HepG2 (cell line): ENCODE measurements around the gene CNNM2. TPM values are rescaled to one million over a fixed set of nuclear protein-coding genes. Genes with fewer than 3 reads are reported as not detected.

ENCODE experiments used
- ATAC-seq: fragments of 200-7000 bp; cut with Tn5 transposase; 3 replicates; pipeline ENCODE4 v1.9.1; 2020; ENCODE audit warnings: mild to moderate bottlenecking, moderate library complexity
- BruUV-seq: library from RNA; stranded (reverse); fragments of 400-500 nt; replicated peaks from 2 replicates; lab custom pipeline; 2021; lab: Mats Ljungman, UMichigan
- CTCF ChIA-PET: fragments of 300-600 bp; formaldehyde crosslinking; extraction: SDS; loops from one replicate; lab custom pipeline; 2021; ENCODE audit warnings: low total read pairs, inconsistent platforms, low intra/inter-chr PET ratio; lab: Yijun Ruan, JAX
- POLR2A ChIA-PET: fragments of 350-600 bp; sonication (Branson Sonifier 250); formaldehyde crosslinking; loops from one replicate; lab custom pipeline; 2020; ENCODE audit warnings: antibody characterized with exemption, inconsistent platforms; lab: Yijun Ruan, JAX
- DNase-seq: peaks from one replicate; pipeline ENCODE4 v3.0.0-alpha.2; 2015; ENCODE audit warnings: low spot score
- FAIRE-seq: peaks from 3 replicates; lab custom pipeline; 2011; peaks lifted over from hg19 to GRCh38; lab: Jason Lieb, UNC
- H2AFZ ChIP-seq: one replicate; pipeline ENCODE4 v1.6.1; 2011; ENCODE audit warnings: low read length, inconsistent platforms
- H3K27ac ChIP-seq: fragments of 300-600 bp; 3 replicates; pipeline ENCODE4 v1.8.0; 2011; ENCODE audit warnings: mixed run types, mild to moderate bottlenecking, mixed read lengths, low read length, inconsistent platforms; ENCODE audit not compliant: insufficient read depth; ENCODE audit errors: extremely low read length
- H3K27me3 ChIP-seq, 2 experiments: fragments of 200-600 bp in 1 of 2; 2 replicates in 1 of 2; 3 replicates in 1 of 2; pipeline versions ENCODE4 v1.6.0 to v1.8.0; 2011; ENCODE audit warnings: low read length in 2 of 2, mild to moderate bottlenecking in 2 of 2, moderate library complexity in 2 of 2, inconsistent platforms in 1 of 2; ENCODE audit not compliant: insufficient read depth in 2 of 2, control insufficient read depth in 1 of 2
- H3K36me3 ChIP-seq, 2 experiments: fragments of 200-600 bp in 1 of 2; replicated peaks in 1 of 2; 2 replicates in 1 of 2; 3 replicates in 1 of 2; pipeline versions ENCODE4 v1.5.1 to v1.8.0; 2011; ENCODE audit warnings: low read length in 2 of 2, inconsistent platforms in 1 of 2; ENCODE audit not compliant: insufficient read depth in 2 of 2, control insufficient read depth in 1 of 2
- H3K4me1 ChIP-seq: 2 replicates; pipeline ENCODE4 v1.5.1; 2012; ENCODE audit warnings: low read length, inconsistent platforms; ENCODE audit not compliant: insufficient read depth
- H3K4me2 ChIP-seq: 2 replicates; pipeline ENCODE4 v1.6.0; 2011; ENCODE audit warnings: low read depth, low read length, inconsistent platforms
- H3K4me3 ChIP-seq, 3 experiments: fragments of 200-600 bp in 1 of 3; sonication (generic), shearing (Covaris generic) in 1 of 3; replicated peaks in 1 of 3; 2 replicates each; pipeline ENCODE4 v1.5.1; 2011 to 2016; ENCODE audit warnings: low read length in 3 of 3, inconsistent platforms in 2 of 3, low read depth in 2 of 3, mild to moderate bottlenecking in 2 of 3, control low read depth in 1 of 3, mixed read lengths in 1 of 3; ENCODE audit not compliant: insufficient read depth in 1 of 3
- H3K79me2 ChIP-seq: one replicate; pipeline ENCODE4 v1.6.1; 2011; ENCODE audit warnings: low read length, inconsistent platforms; ENCODE audit not compliant: insufficient read depth
- H3K9ac ChIP-seq: 2 replicates; pipeline ENCODE4 v1.6.0; 2011; ENCODE audit warnings: mild to moderate bottlenecking, low read depth, low read length, inconsistent platforms; ENCODE audit not compliant: insufficient read depth
- H3K9me3 ChIP-seq: 2 replicates; pipeline ENCODE4 v1.5.1; 2012; ENCODE audit warnings: mild to moderate bottlenecking, low read length
- H4K20me1 ChIP-seq: 2 replicates; pipeline ENCODE4 v1.6.0; 2011; ENCODE audit warnings: inconsistent platforms, mild to moderate bottlenecking, low read length, moderate library complexity; ENCODE audit not compliant: insufficient read depth
- CEBPZ ChIP-seq: IDR thresholded peaks from 2 replicates; pipeline ENCODE4 v1.6.1; 2012; ENCODE audit warnings: low read length, improper control_type of control experiment
- CERS6 ChIP-seq: sonication (generic); formaldehyde crosslinking; IDR thresholded peaks from 2 replicates; pipeline ENCODE4 v1.5.0; 2020; ENCODE audit warnings: missing genetic modification reagents
- CHCHD3 ChIP-seq: sonication (generic); formaldehyde crosslinking; IDR thresholded peaks from 2 replicates; pipeline ENCODE4 v1.8.0; 2022; ENCODE audit warnings: mild to moderate bottlenecking, missing genetic modification reagents, moderate library complexity
- GATA4 ChIP-seq: sonication (generic); IDR thresholded peaks from 2 replicates; pipeline ENCODE4 v1.6.1; 2016; ENCODE audit warnings: antibody characterized with exemption, low read depth, borderline replicate concordance
- MEF2D ChIP-seq: sonication (generic); formaldehyde crosslinking; IDR thresholded peaks from 2 replicates; pipeline ENCODE4 v1.5.1; 2020; ENCODE audit warnings: mild to moderate bottlenecking, missing genetic modification reagents
- ONECUT2 ChIP-seq: sonication (generic); formaldehyde crosslinking; IDR thresholded peaks from 2 replicates; pipeline ENCODE4 v1.4.0; 2020; ENCODE audit warnings: missing genetic modification reagents
- SIX1 ChIP-seq: sonication (generic); formaldehyde crosslinking; IDR thresholded peaks from 2 replicates; pipeline ENCODE4 v1.4.0; 2020; ENCODE audit warnings: missing genetic modification reagents, borderline replicate concordance
- WGBS: methylation state at CpG from one replicate; pipeline ENCODE4 v1.1.6; 2017; ENCODE audit warnings: low lambda C conversion rate; 5-methylcytosine and 5-hydroxymethylcytosine counted together
- in situ Hi-C: cut with HindIII; loops from 2 replicates; pipeline ENCODE4 v1.10.0; 2017; ENCODE audit warnings: low pct_unique_long_range_greater_than_20kb; ENCODE audit not compliant: extremely low pct_ligation_motif_present
- intact Hi-C: fragments of 100-400 bp; cut with micrococcal nuclease; formaldehyde crosslinking; loops from one replicate; pipeline ENCODE4 v1.10.0; 2022; ENCODE audit not compliant: unreplicated experiment
- polyA plus RNA-seq, 8 experiments: library from polyadenylated mRNA; depleted of rRNA in 3 of 8; stranded (reverse) in 7 of 8; unstranded in 1 of 8; fragments of >200 nt; fragmentation: Illumina TruSeq in 4 of 8; extraction: Trizol in 4 of 8; gene quantifications; 2 replicates each; pipeline versions ENCODE4 v1.2.1 to v1.2.3, GENCODE V29; 2011 to 2016; ENCODE audit warnings: low read depth in 4 of 8, missing spikeins in 1 of 8, mixed read lengths in 1 of 8; ENCODE audit not compliant: insufficient read depth in 1 of 8
- total RNA-seq, 5 experiments: library from RNA; depleted of rRNA; stranded (reverse); fragments of >200 nt; fragmentation: Illumina TruSeq; extraction: Trizol; gene quantifications; 2 replicates each; pipeline ENCODE4 v1.2.3, GENCODE V29; 2016; ENCODE audit warnings: low read depth in 1 of 5
- TF ChIP-seq, protein P1 (sequence below): sonication (generic); formaldehyde crosslinking; IDR thresholded peaks from 2 replicates; pipeline ENCODE4 v1.4.0; 2020; ENCODE audit warnings: missing genetic modification reagents, borderline replicate concordance
- TF ChIP-seq, protein P2 (sequence below), 2 experiments: sonication (generic) in 1 of 2; formaldehyde crosslinking in 1 of 2; IDR thresholded peaks; 2 replicates each; pipeline versions ENCODE4 v1.6.1 to v1.9.0; 2014 to 2022; ENCODE audit warnings: antibody characterized with exemption in 1 of 2, borderline replicate concordance in 1 of 2, inconsistent platforms in 1 of 2, low read depth in 1 of 2, missing genetic modification reagents in 1 of 2

Gene CNNM2
- total and polyA plus RNA-seq, 2 of the 13 experiments (the other 11 are each of a cell fraction or from before 2014, with no cell fraction given), result 7.1 to 9.0 TPM

DNA sequence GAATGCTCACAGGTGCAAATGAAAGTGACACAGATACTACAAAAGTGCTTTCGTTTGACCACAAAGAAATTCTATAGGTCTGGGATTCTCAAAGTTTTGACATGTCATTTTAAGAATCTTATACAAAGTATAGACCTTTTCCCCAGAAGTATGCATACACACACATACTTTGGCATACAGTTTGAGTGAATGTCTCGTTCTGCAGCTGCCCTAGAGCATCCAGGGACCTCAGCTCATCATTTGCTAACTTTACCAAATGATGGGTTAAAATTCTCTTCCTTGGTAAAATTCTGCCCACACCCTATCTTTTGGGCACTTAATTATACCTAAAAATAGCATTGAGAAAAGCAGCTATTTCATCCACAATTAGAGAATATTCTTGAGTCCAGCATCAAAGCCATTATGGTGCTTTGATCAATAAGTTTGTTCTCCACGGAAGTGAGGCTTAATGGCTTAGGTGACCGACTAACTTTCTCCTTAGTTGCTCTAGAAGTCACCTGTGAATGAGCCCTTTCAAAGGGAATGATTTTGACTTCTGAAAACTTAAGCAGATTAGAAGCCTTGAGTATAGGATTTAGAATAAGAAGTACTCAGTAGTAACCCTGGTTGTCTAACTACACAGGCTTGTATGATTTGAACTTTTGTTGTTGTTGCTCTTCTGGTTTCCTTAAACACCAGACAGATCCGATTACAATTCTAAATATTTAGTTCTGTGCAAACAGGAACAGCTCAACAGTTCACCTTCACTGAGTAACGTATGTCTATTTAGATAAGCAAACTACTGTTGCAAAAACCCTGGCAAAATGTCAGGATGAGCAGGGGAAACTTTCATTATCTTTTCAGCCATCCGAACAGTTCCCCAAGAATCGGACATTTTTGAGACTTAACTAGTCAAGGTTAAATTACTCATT lies 70.6 kb downstream of the CNNM2 start:
- POLR2A ChIA-PET, result interaction anchor here (1.2 to 1.4 kb wide), 2 partner anchors 69 to 71 kb away, joined by 3 to 6 read pairs; partner anchors contain the start of gene CNNM2
- Histone ChIP-seq H3K9ac (peak overlapping the region; percentile 67), H3K27me3 (no peaks in the 10 kb centered on the region), H3K79me2 (peaks cover 19% of the 10 kb centered on the region), H3K27ac (peak overlapping the region; percentile 92), H3K36me3 (no peaks in the 10 kb centered on the region), H4K20me1 (no peaks in the 10 kb centered on the region), H3K9me3 (no peaks in the 10 kb centered on the region), H2AFZ (no peak overlapping the region), H3K4me2 (peak overlapping the region; percentile 70), H3K4me3 (peak overlapping the region; percentile 2 to 55 (median 38); a peak in 3 of 6 replicates), H3K4me1 (peaks cover 92% of the 10 kb centered on the region)
- peak; percentile 97 for ATAC-seq
- FAIRE-seq, result peak; percentile 90
- CTCF ChIA-PET, result no interaction called here
- no TSS peak for BruUV-seq
- peak; percentile 97 for DNase-seq
- in situ Hi-C loops, result no loop called here
- 11% methylated on average over 8 of the region's 8 CpGs for WGBS
- intact Hi-C loops, result loop anchor here (5.0 kb wide), 2 partner anchors 64 to 66 kb away; no protein-coding TSS in a partner anchor
- TF ChIP-seq, protein P1, sequence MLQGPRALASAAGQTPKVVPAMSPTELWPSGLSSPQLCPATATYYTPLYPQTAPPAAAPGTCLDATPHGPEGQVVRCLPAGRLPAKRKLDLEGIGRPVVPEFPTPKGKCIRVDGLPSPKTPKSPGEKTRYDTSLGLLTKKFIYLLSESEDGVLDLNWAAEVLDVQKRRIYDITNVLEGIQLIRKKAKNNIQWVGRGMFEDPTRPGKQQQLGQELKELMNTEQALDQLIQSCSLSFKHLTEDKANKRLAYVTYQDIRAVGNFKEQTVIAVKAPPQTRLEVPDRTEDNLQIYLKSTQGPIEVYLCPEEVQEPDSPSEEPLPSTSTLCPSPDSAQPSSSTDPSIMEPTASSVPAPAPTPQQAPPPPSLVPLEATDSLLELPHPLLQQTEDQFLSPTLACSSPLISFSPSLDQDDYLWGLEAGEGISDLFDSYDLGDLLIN (CRISPR knock-in tag), result no peak
- TF ChIP-seq SIX1 (CRISPR knock-in tag), result peak; percentile 100
- no peak for TF ChIP-seq CERS6 (CRISPR knock-in tag)
- 0 out of 2 replicates have a peak, but pooled peaks have one; percentile 45 for TF ChIP-seq GATA4
- TF ChIP-seq CHCHD3 (CRISPR knock-in tag), result no peak
- TF ChIP-seq MEF2D (CRISPR knock-in tag), result 0 out of 2 replicates have a peak, but pooled peaks have one; percentile 36
- TF ChIP-seq ONECUT2 (CRISPR knock-in tag), result peak; percentile 70; the same call in 1 of the 2 replicates
- no peak for TF ChIP-seq CEBPZ
- TF ChIP-seq, protein P2, sequence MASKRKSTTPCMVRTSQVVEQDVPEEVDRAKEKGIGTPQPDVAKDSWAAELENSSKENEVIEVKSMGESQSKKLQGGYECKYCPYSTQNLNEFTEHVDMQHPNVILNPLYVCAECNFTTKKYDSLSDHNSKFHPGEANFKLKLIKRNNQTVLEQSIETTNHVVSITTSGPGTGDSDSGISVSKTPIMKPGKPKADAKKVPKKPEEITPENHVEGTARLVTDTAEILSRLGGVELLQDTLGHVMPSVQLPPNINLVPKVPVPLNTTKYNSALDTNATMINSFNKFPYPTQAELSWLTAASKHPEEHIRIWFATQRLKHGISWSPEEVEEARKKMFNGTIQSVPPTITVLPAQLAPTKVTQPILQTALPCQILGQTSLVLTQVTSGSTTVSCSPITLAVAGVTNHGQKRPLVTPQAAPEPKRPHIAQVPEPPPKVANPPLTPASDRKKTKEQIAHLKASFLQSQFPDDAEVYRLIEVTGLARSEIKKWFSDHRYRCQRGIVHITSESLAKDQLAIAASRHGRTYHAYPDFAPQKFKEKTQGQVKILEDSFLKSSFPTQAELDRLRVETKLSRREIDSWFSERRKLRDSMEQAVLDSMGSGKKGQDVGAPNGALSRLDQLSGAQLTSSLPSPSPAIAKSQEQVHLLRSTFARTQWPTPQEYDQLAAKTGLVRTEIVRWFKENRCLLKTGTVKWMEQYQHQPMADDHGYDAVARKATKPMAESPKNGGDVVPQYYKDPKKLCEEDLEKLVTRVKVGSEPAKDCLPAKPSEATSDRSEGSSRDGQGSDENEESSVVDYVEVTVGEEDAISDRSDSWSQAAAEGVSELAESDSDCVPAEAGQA (IDR thresholded peaks at IDR 0.05; ENCODE audit: low read depth), result no peak
- TF ChIP-seq, protein P2 (CRISPR knock-in tag; IDR thresholded peaks at IDR 0.05; ENCODE audit: borderline replicate concordance), result no peak
